GM23338 (cell line): Measurements from ENCODE around the gene VPS8. TPM values are rescaled to one million over a fixed set of nuclear protein-coding genes. Genes with fewer than 3 reads are reported as not detected.

Experiments
- ATAC-seq: fragments of 200-7000 bp; cut with Tn5 transposase; 3 replicates; pipeline ENCODE4 v1.9.1; 2020
- DNase-seq: peaks from one replicate; pipeline ENCODE4 v3.0.0-alpha.2; 2015; ENCODE audit warnings: low spot score
- H2AFZ ChIP-seq: fragments of 200-600 bp; sonication (generic); 2 replicates; pipeline ENCODE4 v1.8.0; 2016; ENCODE audit warnings: antibody characterized with exemption, mild to moderate bottlenecking, moderate library complexity
- H3F3A ChIP-seq: fragments of 200-600 bp; sonication (generic); replicated peaks from 2 replicates; pipeline ENCODE4 v1.8.0; 2017; ENCODE audit warnings: antibody characterized with exemption, mixed run types, low read depth
- H3K27ac ChIP-seq: fragments of 200-600 bp; sonication (generic); 2 replicates; pipeline ENCODE4 v1.6.1; 2016; ENCODE audit warnings: low read depth
- H3K27me3 ChIP-seq: fragments of 200-600 bp; sonication (generic); 2 replicates; pipeline ENCODE4 v1.8.0; 2016; ENCODE audit warnings: mild to moderate bottlenecking, mixed run types, moderate library complexity; ENCODE audit not compliant: insufficient read depth
- H3K36me3 ChIP-seq: fragments of 200-600 bp; sonication (generic); 2 replicates; pipeline ENCODE4 v1.8.0; 2016; ENCODE audit warnings: mild to moderate bottlenecking; ENCODE audit not compliant: insufficient read depth
- H3K4me1 ChIP-seq: fragments of 200-600 bp; sonication (generic); 2 replicates; pipeline ENCODE4 v1.8.0; 2016; ENCODE audit warnings: mild to moderate bottlenecking, moderate library complexity; ENCODE audit not compliant: insufficient read depth
- H3K4me2 ChIP-seq: fragments of 200-600 bp; sonication (generic); 2 replicates; pipeline ENCODE4 v1.7.1; 2017; ENCODE audit warnings: mixed run types
- H3K4me3 ChIP-seq: fragments of 200-600 bp; sonication (generic); 2 replicates; pipeline ENCODE4 v1.6.1; 2016; ENCODE audit warnings: mixed run types
- H3K79me2 ChIP-seq: fragments of 200-600 bp; sonication (generic); replicated peaks from 2 replicates; pipeline ENCODE4 v1.8.0; 2017; ENCODE audit warnings: mild to moderate bottlenecking; ENCODE audit not compliant: insufficient read depth
- H3K9me2 ChIP-seq: fragments of 200-600 bp; sonication (generic); 2 replicates; pipeline ENCODE4 v1.8.0; 2017; ENCODE audit not compliant: insufficient read depth
- H4K20me1 ChIP-seq: fragments of 200-600 bp; sonication (generic); replicated peaks from 2 replicates; pipeline ENCODE4 v1.8.0; 2017; ENCODE audit warnings: mild to moderate bottlenecking; ENCODE audit not compliant: insufficient read depth
- H3K27ac Mint-ChIP-seq: 2 replicates; pipeline ENCODE4 v1.8.0; 2020; ENCODE audit warnings: inconsistent platforms, mild to moderate bottlenecking, moderate library complexity, mixed read lengths
- H3K27me3 Mint-ChIP-seq: 3 replicates; pipeline ENCODE4 v1.8.0; 2022; ENCODE audit warnings: low read depth, mild to moderate bottlenecking, moderate library complexity, mixed read lengths, inconsistent platforms; ENCODE audit not compliant: insufficient read depth, poor library complexity
- H3K36me3 Mint-ChIP-seq: 3 replicates; pipeline ENCODE4 v1.8.0; 2021; ENCODE audit warnings: low read depth, mild to moderate bottlenecking, inconsistent platforms, moderate library complexity, mixed read lengths
- H3K4me1 Mint-ChIP-seq: 3 replicates; pipeline ENCODE4 v1.8.0; 2020; ENCODE audit warnings: mild to moderate bottlenecking, inconsistent platforms, mixed read lengths
- H3K4me3 Mint-ChIP-seq: 3 replicates; pipeline ENCODE4 v1.8.0; 2021; ENCODE audit warnings: moderate library complexity, mild to moderate bottlenecking, inconsistent platforms, mixed read lengths
- H3K9me3 Mint-ChIP-seq: 3 replicates; pipeline ENCODE4 v1.8.0; 2020; ENCODE audit warnings: moderate library complexity, mild to moderate bottlenecking, inconsistent platforms, mixed read lengths
- CTCF ChIP-seq, 2 experiments: fragments of 200-600 bp in 1 of 2; sonication (generic) in 1 of 2; conservative IDR thresholded peaks; 2 replicates each; pipeline versions ENCODE4 v1.5.1 to v1.6.1; 2016 to 2017; ENCODE audit warnings: antibody characterized with exemption in 2 of 2, low read depth in 2 of 2, mild to moderate bottlenecking in 2 of 2, moderate library complexity in 1 of 2
- EZH2 ChIP-seq: fragments of 200-600 bp; sonication (generic); IDR thresholded peaks from one replicate; pipeline ENCODE4 v1.8.0; 2017; ENCODE audit warnings: antibody characterized with exemption, mild to moderate bottlenecking, low read depth; ENCODE audit not compliant: unreplicated experiment
- JUNB ChIP-seq: IDR thresholded peaks from one replicate; pipeline ENCODE4 v1.6.1; 2016; ENCODE audit warnings: antibody characterized with exemption; ENCODE audit not compliant: unreplicated experiment
- NANOG ChIP-seq: IDR thresholded peaks from 2 replicates; pipeline ENCODE4 v1.6.1; 2016; ENCODE audit warnings: antibody characterized with exemption, borderline replicate concordance
- STAT1 ChIP-seq: IDR thresholded peaks from one replicate; pipeline ENCODE4 v1.6.1; 2016; ENCODE audit warnings: antibody characterized with exemption; ENCODE audit not compliant: unreplicated experiment
- ZNF114 ChIP-seq: fragments of 250-450 bp; sonication (Bioruptor Pico); IDR thresholded peaks from 2 replicates; pipeline ENCODE4 v1.5.0; 2020; ENCODE audit warnings: mild to moderate bottlenecking, moderate library complexity
- ZNF331 ChIP-seq: fragments of 250-450 bp; sonication (Bioruptor Pico); IDR thresholded peaks from 2 replicates; pipeline ENCODE4 v1.5.0; 2020; ENCODE audit warnings: low read depth, mild to moderate bottlenecking, moderate library complexity
- polyA plus RNA-seq: library from polyadenylated mRNA; unstranded; fragments of >200 nt; fragmentation: Nextera tagmentation; extraction: Ambion mirVana; gene quantifications from 2 replicates; pipeline ENCODE4 v1.2.1, GENCODE V29; 2016
- total RNA-seq: library from RNA; depleted of rRNA; stranded (reverse); fragments of >200 nt; shearing (Covaris generic); gene quantifications from 2 replicates; pipeline ENCODE4 v1.2.3, GENCODE V29; 2014
- TF ChIP-seq, protein P1 (sequence below): fragments of 250-450 bp; sonication (Bioruptor Pico); IDR thresholded peaks from 2 replicates; pipeline ENCODE4 v1.5.0; 2020; ENCODE audit warnings: mild to moderate bottlenecking, moderate library complexity

VPS8 gene
- total and polyA plus RNA-seq, 2 experiments from 2014 or later = 17.3 to 45.5 TPM

DNA sequence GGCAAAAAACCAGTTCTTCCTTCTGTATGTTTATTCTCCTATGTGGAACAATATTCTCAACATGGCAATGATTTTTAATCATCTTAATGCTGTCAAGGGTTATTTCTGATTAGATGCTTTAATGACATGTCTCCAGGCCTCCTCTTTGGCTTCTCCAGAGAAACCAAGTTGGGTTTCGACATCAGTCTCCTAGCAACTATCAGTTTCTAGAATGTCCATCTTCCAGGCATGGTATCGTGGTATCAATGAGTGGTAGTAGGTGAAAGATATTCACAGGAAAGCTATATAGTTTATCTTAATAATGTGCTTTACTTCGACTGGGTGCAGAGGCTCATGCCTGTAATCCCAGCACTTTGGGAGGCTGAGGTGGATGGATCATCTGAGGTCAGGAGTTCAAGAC, 212.4 kb downstream of the VPS8 start (continued):
- TF ChIP-seq ZNF114 (CRISPR knock-in tag) (no peak), NANOG (no peak), EZH2 (no peak), JUNB (no peak), ZNF331 (CRISPR knock-in tag) (no peak), STAT1 (no peak)
- TF ChIP-seq, protein P1, sequence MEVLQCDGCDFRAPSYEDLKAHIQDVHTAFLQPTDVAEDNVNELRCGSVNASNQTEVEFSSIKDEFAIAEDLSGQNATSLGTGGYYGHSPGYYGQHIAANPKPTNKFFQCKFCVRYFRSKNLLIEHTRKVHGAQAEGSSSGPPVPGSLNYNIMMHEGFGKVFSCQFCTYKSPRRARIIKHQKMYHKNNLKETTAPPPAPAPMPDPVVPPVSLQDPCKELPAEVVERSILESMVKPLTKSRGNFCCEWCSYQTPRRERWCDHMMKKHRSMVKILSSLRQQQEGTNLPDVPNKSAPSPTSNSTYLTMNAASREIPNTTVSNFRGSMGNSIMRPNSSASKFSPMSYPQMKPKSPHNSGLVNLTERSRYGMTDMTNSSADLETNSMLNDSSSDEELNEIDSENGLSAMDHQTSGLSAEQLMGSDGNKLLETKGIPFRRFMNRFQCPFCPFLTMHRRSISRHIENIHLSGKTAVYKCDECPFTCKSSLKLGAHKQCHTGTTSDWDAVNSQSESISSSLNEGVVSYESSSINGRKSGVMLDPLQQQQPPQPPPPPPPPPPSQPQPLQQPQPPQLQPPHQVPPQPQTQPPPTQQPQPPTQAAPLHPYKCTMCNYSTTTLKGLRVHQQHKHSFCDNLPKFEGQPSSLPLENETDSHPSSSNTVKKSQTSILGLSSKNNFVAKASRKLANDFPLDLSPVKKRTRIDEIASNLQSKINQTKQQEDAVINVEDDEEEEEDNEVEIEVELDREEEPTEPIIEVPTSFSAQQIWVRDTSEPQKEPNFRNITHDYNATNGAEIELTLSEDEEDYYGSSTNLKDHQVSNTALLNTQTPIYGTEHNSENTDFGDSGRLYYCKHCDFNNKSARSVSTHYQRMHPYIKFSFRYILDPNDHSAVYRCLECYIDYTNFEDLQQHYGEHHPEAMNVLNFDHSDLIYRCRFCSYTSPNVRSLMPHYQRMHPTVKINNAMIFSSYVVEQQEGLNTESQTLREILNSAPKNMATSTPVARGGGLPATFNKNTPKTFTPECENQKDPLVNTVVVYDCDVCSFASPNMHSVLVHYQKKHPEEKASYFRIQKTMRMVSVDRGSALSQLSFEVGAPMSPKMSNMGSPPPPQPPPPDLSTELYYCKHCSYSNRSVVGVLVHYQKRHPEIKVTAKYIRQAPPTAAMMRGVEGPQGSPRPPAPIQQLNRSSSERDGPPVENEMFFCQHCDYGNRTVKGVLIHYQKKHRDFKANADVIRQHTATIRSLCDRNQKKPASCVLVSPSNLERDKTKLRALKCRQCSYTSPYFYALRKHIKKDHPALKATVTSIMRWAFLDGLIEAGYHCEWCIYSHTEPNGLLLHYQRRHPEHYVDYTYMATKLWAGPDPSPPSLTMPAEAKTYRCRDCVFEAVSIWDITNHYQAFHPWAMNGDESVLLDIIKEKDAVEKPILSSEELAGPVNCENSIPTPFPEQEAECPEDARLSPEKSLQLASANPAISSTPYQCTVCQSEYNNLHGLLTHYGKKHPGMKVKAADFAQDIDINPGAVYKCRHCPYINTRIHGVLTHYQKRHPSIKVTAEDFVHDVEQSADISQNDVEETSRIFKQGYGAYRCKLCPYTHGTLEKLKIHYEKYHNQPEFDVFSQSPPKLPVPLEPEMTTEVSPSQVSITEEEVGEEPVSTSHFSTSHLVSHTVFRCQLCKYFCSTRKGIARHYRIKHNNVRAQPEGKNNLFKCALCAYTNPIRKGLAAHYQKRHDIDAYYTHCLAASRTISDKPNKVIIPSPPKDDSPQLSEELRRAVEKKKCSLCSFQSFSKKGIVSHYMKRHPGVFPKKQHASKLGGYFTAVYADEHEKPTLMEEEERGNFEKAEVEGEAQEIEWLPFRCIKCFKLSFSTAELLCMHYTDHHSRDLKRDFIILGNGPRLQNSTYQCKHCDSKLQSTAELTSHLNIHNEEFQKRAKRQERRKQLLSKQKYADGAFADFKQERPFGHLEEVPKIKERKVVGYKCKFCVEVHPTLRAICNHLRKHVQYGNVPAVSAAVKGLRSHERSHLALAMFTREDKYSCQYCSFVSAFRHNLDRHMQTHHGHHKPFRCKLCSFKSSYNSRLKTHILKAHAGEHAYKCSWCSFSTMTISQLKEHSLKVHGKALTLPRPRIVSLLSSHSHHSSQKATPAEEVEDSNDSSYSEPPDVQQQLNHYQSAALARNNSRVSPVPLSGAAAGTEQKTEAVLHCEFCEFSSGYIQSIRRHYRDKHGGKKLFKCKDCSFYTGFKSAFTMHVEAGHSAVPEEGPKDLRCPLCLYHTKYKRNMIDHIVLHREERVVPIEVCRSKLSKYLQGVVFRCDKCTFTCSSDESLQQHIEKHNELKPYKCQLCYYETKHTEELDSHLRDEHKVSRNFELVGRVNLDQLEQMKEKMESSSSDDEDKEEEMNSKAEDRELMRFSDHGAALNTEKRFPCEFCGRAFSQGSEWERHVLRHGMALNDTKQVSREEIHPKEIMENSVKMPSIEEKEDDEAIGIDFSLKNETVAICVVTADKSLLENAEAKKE (CRISPR knock-in tag) = no peak

DNA sequence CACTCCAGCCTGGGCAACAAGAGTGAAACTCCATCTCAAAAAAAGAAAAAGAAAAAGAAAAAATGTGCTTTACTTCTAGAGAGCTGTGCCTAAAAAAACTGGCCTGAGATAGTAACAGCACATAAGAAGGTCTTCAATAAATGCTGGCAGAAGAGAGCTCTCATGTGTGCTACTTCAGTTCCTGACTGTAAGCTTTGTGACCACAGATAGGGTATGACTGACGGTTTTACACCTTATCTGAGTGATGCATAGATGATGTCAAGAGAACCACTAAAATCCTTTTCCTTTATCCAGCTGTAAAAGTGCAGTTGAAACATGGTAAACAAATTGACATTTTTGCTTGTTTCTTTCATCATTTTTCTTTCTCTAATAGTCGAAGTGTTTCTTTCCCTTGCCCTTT, 213.0 kb downstream of the VPS8 start:
- H3K27me3 ChIP-seq = no peaks in the 10 kb centered on the region
- H3K4me3 Mint-ChIP-seq = no peak overlapping the region
- no peak overlapping the region for H2AFZ ChIP-seq
- H3K9me2 ChIP-seq = no peaks in the 10 kb centered on the region
- H3K27ac Mint-ChIP-seq = no peak overlapping the region
- no peaks in the 10 kb centered on the region for H3K4me1 ChIP-seq
- ATAC-seq = no peak
- no peak overlapping the region for H3K4me3 ChIP-seq
- H3K27me3 Mint-ChIP-seq = no peaks in the 10 kb centered on the region
- H3K36me3 Mint-ChIP-seq = peaks cover 15% of the 10 kb centered on the region
- peaks cover 7% of the 10 kb centered on the region; the same call in 2 of the 3 replicates for H3K9me3 Mint-ChIP-seq
- no peaks in the 10 kb centered on the region for H3F3A ChIP-seq
- H3K36me3 ChIP-seq = peaks cover 2% of the 10 kb centered on the region
- H3K27ac ChIP-seq = no peak overlapping the region
- no peaks in the 10 kb centered on the region for H3K79me2 ChIP-seq
- no peaks in the 10 kb centered on the region for H3K4me1 Mint-ChIP-seq
- H4K20me1 ChIP-seq = no peaks in the 10 kb centered on the region
- DNase-seq = no peak
- no peak overlapping the region for H3K4me2 ChIP-seq
- TF ChIP-seq EZH2 (no peak), ZNF331 (CRISPR knock-in tag) (no peak), JUNB (no peak), STAT1 (no peak), CTCF (conservative IDR thresholded peaks at IDR 0.05; ENCODE audit: low read depth in 2 of 2) (no peak), ZNF114 (CRISPR knock-in tag) (no peak)
